ENCODE measurements around the gene NR3C1. TPM values are rescaled to one million over a fixed set of nuclear protein-coding genes. Genes with fewer than 3 reads are reported as not detected.

The NR3C1 gene
- polyA plus RNA-seq, 1 donor = 32.6 TPM

GRCh38 chr5:143281226-143281625 is 122.3 kb downstream of the NR3C1 start:
- Histone ChIP-seq H3K27me3 (ENCODE audit: control insufficient read depth, insufficient read depth, low read length) (no peaks in the 10 kb centered on the region), H3K4me1 (ENCODE audit: control insufficient read depth, insufficient read depth, low read length) (no peaks in the 10 kb centered on the region), H3K9me3 (ENCODE audit: control insufficient read depth, low read depth, low read length) (no peaks in the 10 kb centered on the region), H3K27ac (ENCODE audit: low read length) (no peak overlapping the region), H3K4me3 (ENCODE audit: low read length) (no peak overlapping the region), H3K36me3 (ENCODE audit: control insufficient read depth, insufficient read depth, low read length) (peaks cover 14% of the 10 kb centered on the region)
- 94% methylated on average over 2 of the region's 3 CpGs for WGBS (ENCODE audit: insufficient coverage, low lambda C conversion rate)
- DNase-seq = no peak

GRCh38 chr5:143279698-143280097 is 123.8 kb downstream of the NR3C1 start:
- H3K36me3 ChIP-seq (ENCODE audit: control insufficient read depth, insufficient read depth, low read length) = peaks cover 14% of the 10 kb centered on the region
- no peak for DNase-seq
- no CpG with 5 or more reads among the region's 2 CpGs for WGBS (ENCODE audit: insufficient coverage, low lambda C conversion rate)
- H3K4me3 ChIP-seq (ENCODE audit: low read length) = no peak overlapping the region
- H3K27ac ChIP-seq (ENCODE audit: low read length) = no peak overlapping the region
- no peaks in the 10 kb centered on the region for H3K27me3 ChIP-seq (ENCODE audit: control insufficient read depth, insufficient read depth, low read length)
- H3K4me1 ChIP-seq (ENCODE audit: control insufficient read depth, insufficient read depth, low read length) = no peaks in the 10 kb centered on the region
- no peaks in the 10 kb centered on the region for H3K9me3 ChIP-seq (ENCODE audit: control insufficient read depth, low read depth, low read length)

GRCh38 chr5:143277536-143277935 is 126.0 kb downstream of the NR3C1 start:
- Histone ChIP-seq H3K4me3 (ENCODE audit: low read length) (no peak overlapping the region), H3K27ac (ENCODE audit: low read length) (no peak overlapping the region), H3K9me3 (ENCODE audit: control insufficient read depth, low read depth, low read length) (no peaks in the 10 kb centered on the region), H3K27me3 (ENCODE audit: control insufficient read depth, insufficient read depth, low read length) (no peaks in the 10 kb centered on the region), H3K4me1 (ENCODE audit: control insufficient read depth, insufficient read depth, low read length) (no peaks in the 10 kb centered on the region), H3K36me3 (ENCODE audit: control insufficient read depth, insufficient read depth, low read length) (peaks cover 5% of the 10 kb centered on the region)
- no CpG with 5 or more reads among the region's 2 CpGs for WGBS (ENCODE audit: insufficient coverage, low lambda C conversion rate)
- DNase-seq = no peak

- Histone ChIP-seq H3K27ac (ENCODE audit: low read length) (no peak overlapping the region), H3K9me3 (ENCODE audit: control insufficient read depth, low read depth, low read length) (no peaks in the 10 kb centered on the region), H3K36me3 (ENCODE audit: control insufficient read depth, insufficient read depth, low read length) (peaks cover 3% of the 10 kb centered on the region), H3K4me3 (ENCODE audit: low read length) (no peak overlapping the region), H3K4me1 (ENCODE audit: control insufficient read depth, insufficient read depth, low read length) (no peaks in the 10 kb centered on the region), H3K27me3 (ENCODE audit: control insufficient read depth, insufficient read depth, low read length) (no peaks in the 10 kb centered on the region)
- 100% methylated on average over 2 of the region's 6 CpGs for WGBS (ENCODE audit: insufficient coverage, low lambda C conversion rate)
- DNase-seq = no peak
These were observed 127.7 kb downstream of the NR3C1 start for GRCh38 chr5:143275512-143276363.

- H3K27me3 ChIP-seq (ENCODE audit: control insufficient read depth, insufficient read depth, low read length) = no peaks in the 10 kb centered on the region
- WGBS (ENCODE audit: insufficient coverage, low lambda C conversion rate) = no CpG with 5 or more reads among the region's 1 CpG
- no peak overlapping the region for H3K27ac ChIP-seq (ENCODE audit: low read length)
- DNase-seq = no peak
- H3K9me3 ChIP-seq (ENCODE audit: control insufficient read depth, low read depth, low read length) = no peaks in the 10 kb centered on the region
- peaks cover 3% of the 10 kb centered on the region for H3K36me3 ChIP-seq (ENCODE audit: control insufficient read depth, insufficient read depth, low read length)
- no peak overlapping the region for H3K4me3 ChIP-seq (ENCODE audit: low read length)
- H3K4me1 ChIP-seq (ENCODE audit: control insufficient read depth, insufficient read depth, low read length) = no peaks in the 10 kb centered on the region
These were observed 128.5 kb downstream of the NR3C1 start for GRCh38 chr5:143274952-143275351.

- H3K27ac ChIP-seq (ENCODE audit: low read length) = no peak overlapping the region
- no peaks in the 10 kb centered on the region for H3K36me3 ChIP-seq (ENCODE audit: control insufficient read depth, insufficient read depth, low read length)
- no CpG with 5 or more reads among the region's 2 CpGs for WGBS (ENCODE audit: insufficient coverage, low lambda C conversion rate)
- H3K27me3 ChIP-seq (ENCODE audit: control insufficient read depth, insufficient read depth, low read length) = no peaks in the 10 kb centered on the region
- DNase-seq = no peak
- no peaks in the 10 kb centered on the region for H3K4me1 ChIP-seq (ENCODE audit: control insufficient read depth, insufficient read depth, low read length)
- H3K9me3 ChIP-seq (ENCODE audit: control insufficient read depth, low read depth, low read length) = peaks cover 3% of the 10 kb centered on the region
- no peak overlapping the region for H3K4me3 ChIP-seq (ENCODE audit: low read length)
These were observed 132.1 kb downstream of the NR3C1 start for GRCh38 chr5:143271431-143271830.

- WGBS (ENCODE audit: insufficient coverage, low lambda C conversion rate) = 100% methylated on average over 1 of the region's 2 CpGs
- peaks cover 3% of the 10 kb centered on the region for H3K9me3 ChIP-seq (ENCODE audit: control insufficient read depth, low read depth, low read length)
- no peak overlapping the region for H3K27ac ChIP-seq (ENCODE audit: low read length)
- DNase-seq = no peak
- H3K4me1 ChIP-seq (ENCODE audit: control insufficient read depth, insufficient read depth, low read length) = no peaks in the 10 kb centered on the region
- H3K27me3 ChIP-seq (ENCODE audit: control insufficient read depth, insufficient read depth, low read length) = no peaks in the 10 kb centered on the region
- no peaks in the 10 kb centered on the region for H3K36me3 ChIP-seq (ENCODE audit: control insufficient read depth, insufficient read depth, low read length)
- H3K4me3 ChIP-seq (ENCODE audit: low read length) = no peak overlapping the region
These were observed 135.1 kb downstream of the NR3C1 start for GRCh38 chr5:143268388-143268787.

GRCh38 chr5:143267186-143267585 is 136.3 kb downstream of the NR3C1 start:
- H3K9me3 ChIP-seq (ENCODE audit: control insufficient read depth, low read depth, low read length) = peaks cover 3% of the 10 kb centered on the region
- no peaks in the 10 kb centered on the region for H3K4me1 ChIP-seq (ENCODE audit: control insufficient read depth, insufficient read depth, low read length)
- WGBS (ENCODE audit: insufficient coverage, low lambda C conversion rate) = no CpG with 5 or more reads among the region's 2 CpGs
- no peak for DNase-seq
- H3K27me3 ChIP-seq (ENCODE audit: control insufficient read depth, insufficient read depth, low read length) = no peaks in the 10 kb centered on the region
- H3K36me3 ChIP-seq (ENCODE audit: control insufficient read depth, insufficient read depth, low read length) = no peaks in the 10 kb centered on the region
- H3K4me3 ChIP-seq (ENCODE audit: low read length) = no peak overlapping the region
- H3K27ac ChIP-seq (ENCODE audit: low read length) = no peak overlapping the region

GRCh38 chr5:143265995-143266394 is 137.5 kb downstream of the NR3C1 start:
- Histone ChIP-seq H3K27me3 (ENCODE audit: control insufficient read depth, insufficient read depth, low read length) (no peaks in the 10 kb centered on the region), H3K36me3 (ENCODE audit: control insufficient read depth, insufficient read depth, low read length) (no peaks in the 10 kb centered on the region), H3K4me1 (ENCODE audit: control insufficient read depth, insufficient read depth, low read length) (no peaks in the 10 kb centered on the region), H3K27ac (ENCODE audit: low read length) (no peak overlapping the region), H3K9me3 (ENCODE audit: control insufficient read depth, low read depth, low read length) (peaks cover 3% of the 10 kb centered on the region), H3K4me3 (ENCODE audit: low read length) (no peak overlapping the region)
- WGBS (ENCODE audit: insufficient coverage, low lambda C conversion rate) = no CpG with 5 or more reads among the region's 2 CpGs
- DNase-seq = no peak

- Histone ChIP-seq H3K4me1 (ENCODE audit: control insufficient read depth, insufficient read depth, low read length) (no peaks in the 10 kb centered on the region), H3K27ac (ENCODE audit: low read length) (no peak overlapping the region), H3K4me3 (ENCODE audit: low read length) (no peak overlapping the region), H3K9me3 (ENCODE audit: control insufficient read depth, low read depth, low read length) (peaks cover 3% of the 10 kb centered on the region), H3K36me3 (ENCODE audit: control insufficient read depth, insufficient read depth, low read length) (no peaks in the 10 kb centered on the region), H3K27me3 (ENCODE audit: control insufficient read depth, insufficient read depth, low read length) (no peaks in the 10 kb centered on the region)
- no peak for DNase-seq
- WGBS (ENCODE audit: insufficient coverage, low lambda C conversion rate) = no CpG with 5 or more reads among the region's 4 CpGs
These were observed 140.1 kb downstream of the NR3C1 start for GRCh38 chr5:143263272-143263810.

All from large intestine (tissue), 3 donors.